Vagina (tissue), 2 donors: ENCODE results near the gene GABRB2.

ENCODE experiments used
- POLR2A ChIP-seq, 2 donors: fragments of 450-650 bp; IDR thresholded peaks; one replicate each; pipeline ENCODE4 v1.6.1; 2017; ENCODE audit warnings: antibody characterized with exemption in 2 of 2, mild to moderate bottlenecking in 2 of 2, moderate library complexity in 2 of 2
- TF ChIP-seq, protein P1 (sequence below), 3 experiments: fragments of 450-650 bp in 2 of 3; fragments of 200-600 bp in 1 of 3; sonication (generic) in 1 of 3; IDR thresholded peaks; one replicate each; pipeline ENCODE4 v1.5.1; 2017 to 2019; ENCODE audit warnings: antibody characterized with exemption in 3 of 3, mild to moderate bottlenecking in 2 of 3, moderate library complexity in 2 of 3

DNA sequence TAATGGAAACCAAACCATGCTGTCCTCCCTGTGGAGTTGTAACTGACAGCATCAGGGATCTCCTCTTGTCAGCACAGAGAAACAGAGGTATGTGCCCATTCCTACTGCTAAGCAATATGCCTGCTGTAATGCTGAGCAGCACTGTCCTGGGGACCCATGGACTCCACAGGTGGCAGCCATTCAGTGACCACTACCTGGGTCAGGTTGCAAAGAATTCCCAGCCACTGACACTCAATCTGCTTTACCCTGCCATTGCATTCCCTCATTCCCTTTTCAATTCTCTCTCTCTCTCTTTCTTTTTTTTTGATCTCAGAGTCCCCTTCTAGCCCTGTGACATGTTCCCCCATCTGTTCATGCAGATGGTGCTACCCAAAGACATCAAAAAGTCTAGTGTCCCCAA lies 104.1 kb downstream of the GABRB2 start:
- TF ChIP-seq, protein P1, sequence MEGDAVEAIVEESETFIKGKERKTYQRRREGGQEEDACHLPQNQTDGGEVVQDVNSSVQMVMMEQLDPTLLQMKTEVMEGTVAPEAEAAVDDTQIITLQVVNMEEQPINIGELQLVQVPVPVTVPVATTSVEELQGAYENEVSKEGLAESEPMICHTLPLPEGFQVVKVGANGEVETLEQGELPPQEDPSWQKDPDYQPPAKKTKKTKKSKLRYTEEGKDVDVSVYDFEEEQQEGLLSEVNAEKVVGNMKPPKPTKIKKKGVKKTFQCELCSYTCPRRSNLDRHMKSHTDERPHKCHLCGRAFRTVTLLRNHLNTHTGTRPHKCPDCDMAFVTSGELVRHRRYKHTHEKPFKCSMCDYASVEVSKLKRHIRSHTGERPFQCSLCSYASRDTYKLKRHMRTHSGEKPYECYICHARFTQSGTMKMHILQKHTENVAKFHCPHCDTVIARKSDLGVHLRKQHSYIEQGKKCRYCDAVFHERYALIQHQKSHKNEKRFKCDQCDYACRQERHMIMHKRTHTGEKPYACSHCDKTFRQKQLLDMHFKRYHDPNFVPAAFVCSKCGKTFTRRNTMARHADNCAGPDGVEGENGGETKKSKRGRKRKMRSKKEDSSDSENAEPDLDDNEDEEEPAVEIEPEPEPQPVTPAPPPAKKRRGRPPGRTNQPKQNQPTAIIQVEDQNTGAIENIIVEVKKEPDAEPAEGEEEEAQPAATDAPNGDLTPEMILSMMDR (IDR thresholded peaks at IDR 0.05): no peak
- TF ChIP-seq POLR2A (IDR thresholded peaks at IDR 0.05): no peak
